GM12865 (cell line): ENCODE results near the gene UQCRQ.
A peak's percentile ranks its signal among the peaks of the same experiment; 100 is the strongest.

Experiments used
- DNase-seq: peaks from one replicate; pipeline ENCODE4 v3.0.0; 2010; ENCODE audit warnings: low read depth
- H3K4me3 ChIP-seq: 2 replicates; pipeline ENCODE4 v1.5.1; 2011; ENCODE audit warnings: mild to moderate bottlenecking, low read depth, low read length, control low read depth
- TF ChIP-seq, protein P1 (sequence below): IDR thresholded peaks from 2 replicates; pipeline ENCODE4 v1.5.1; 2011; ENCODE audit warnings: low read length, control low read depth, low read depth, inconsistent platforms; ENCODE audit not compliant: insufficient read depth; ENCODE audit errors: missing control alignments

UQCRQ gene

DNA sequence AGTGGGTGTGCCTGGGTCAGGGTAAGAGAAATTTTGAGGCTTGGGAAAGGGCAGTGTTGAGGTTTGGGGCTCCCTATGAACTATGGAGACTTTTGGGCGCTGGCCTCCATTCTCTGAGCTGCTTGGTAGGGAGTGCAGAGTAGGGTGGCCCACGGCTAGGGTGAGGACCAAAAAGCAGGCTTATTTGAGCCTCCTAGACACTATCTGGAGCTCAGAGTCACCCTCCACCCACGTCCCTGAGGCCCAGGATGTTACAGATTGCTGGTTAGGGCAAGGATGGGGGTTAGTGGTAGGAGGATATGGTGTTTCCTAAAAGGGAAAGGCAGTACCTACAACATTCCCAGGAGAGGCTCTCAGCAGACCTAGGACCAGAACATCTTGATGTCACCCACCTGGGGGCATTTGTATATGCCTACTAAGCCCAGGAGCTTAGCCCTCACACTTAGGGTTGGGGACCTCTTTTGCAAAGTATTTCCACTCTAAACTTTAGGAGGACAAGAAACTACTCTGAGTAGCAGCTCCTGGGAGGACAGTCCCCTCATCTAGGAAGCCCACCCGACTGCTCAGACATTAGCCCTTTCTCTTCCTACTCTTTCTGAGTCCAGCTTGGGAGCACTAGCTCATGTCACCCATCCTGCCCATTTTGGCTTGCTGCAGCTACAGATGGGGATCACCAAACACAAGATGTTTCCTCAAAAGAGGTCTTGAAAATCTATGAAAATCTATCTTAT is 38.3 kb upstream of the UQCRQ start:
- TF ChIP-seq, protein P1, sequence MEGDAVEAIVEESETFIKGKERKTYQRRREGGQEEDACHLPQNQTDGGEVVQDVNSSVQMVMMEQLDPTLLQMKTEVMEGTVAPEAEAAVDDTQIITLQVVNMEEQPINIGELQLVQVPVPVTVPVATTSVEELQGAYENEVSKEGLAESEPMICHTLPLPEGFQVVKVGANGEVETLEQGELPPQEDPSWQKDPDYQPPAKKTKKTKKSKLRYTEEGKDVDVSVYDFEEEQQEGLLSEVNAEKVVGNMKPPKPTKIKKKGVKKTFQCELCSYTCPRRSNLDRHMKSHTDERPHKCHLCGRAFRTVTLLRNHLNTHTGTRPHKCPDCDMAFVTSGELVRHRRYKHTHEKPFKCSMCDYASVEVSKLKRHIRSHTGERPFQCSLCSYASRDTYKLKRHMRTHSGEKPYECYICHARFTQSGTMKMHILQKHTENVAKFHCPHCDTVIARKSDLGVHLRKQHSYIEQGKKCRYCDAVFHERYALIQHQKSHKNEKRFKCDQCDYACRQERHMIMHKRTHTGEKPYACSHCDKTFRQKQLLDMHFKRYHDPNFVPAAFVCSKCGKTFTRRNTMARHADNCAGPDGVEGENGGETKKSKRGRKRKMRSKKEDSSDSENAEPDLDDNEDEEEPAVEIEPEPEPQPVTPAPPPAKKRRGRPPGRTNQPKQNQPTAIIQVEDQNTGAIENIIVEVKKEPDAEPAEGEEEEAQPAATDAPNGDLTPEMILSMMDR: no peak
- DNase-seq: no peak

GRCh38 chr5:132828846-132829494 is 37.5 kb upstream of the UQCRQ start:
- no peak overlapping the region for H3K4me3 ChIP-seq
- no peak for DNase-seq
- TF ChIP-seq, protein P1: no peak

More for the DNA sequence above, 38.3 kb upstream of the UQCRQ start:
- H3K4me3 ChIP-seq: no peak overlapping the region

- DNase-seq: peak; percentile 82
- TF ChIP-seq, protein P1: peak; percentile 96
- H3K4me3 ChIP-seq: peak overlapping the region; percentile 48
These were observed 36.6 kb upstream of the UQCRQ start for GRCh38 chr5:132829742-132830435.

- peak; percentile 82 for DNase-seq
- TF ChIP-seq, protein P1: no peak
- peak within 1 kb of the TSS; percentile 48 for H3K4me3 ChIP-seq
These were observed 35.9 kb upstream of the UQCRQ start, which contains the start of gene SHROOM1 for GRCh38 chr5:132830436-132831094. TSS of gene SHROOM1 (minus strand) at chr5:132830647. CDS start at chr5:132826140, 4,507 bp downstream.

GRCh38 chr5:132831095-132831860 is 35.2 kb upstream of the UQCRQ start:
- H3K4me3 ChIP-seq: peak overlapping the region; percentile 48
- no peak for DNase-seq
- TF ChIP-seq, protein P1: no peak

GRCh38 chr5:132832612-132833011 is 33.8 kb upstream of the UQCRQ start:
- TF ChIP-seq, protein P1: no peak
- no peak overlapping the region for H3K4me3 ChIP-seq
- DNase-seq: no peak
